Islet of Langerhans (tissue), 1 donor: ENCODE measurements around the gene LHFPL3.

Experiments
- FAIRE-seq: peaks from one replicate; lab custom pipeline; 2011; peaks lifted over from hg19 to GRCh38; lab: Jason Lieb, UNC

The LHFPL3 gene

GRCh38 chr7:104848138-104848990 is 520.0 kb downstream of the LHFPL3 start:
- no peak for FAIRE-seq

GRCh38 chr7:104850374-104850773 is 522.0 kb downstream of the LHFPL3 start:
- FAIRE-seq, result no peak

GRCh38 chr7:104851268-104851667 is 522.9 kb downstream of the LHFPL3 start:
- no peak for FAIRE-seq

DNA sequence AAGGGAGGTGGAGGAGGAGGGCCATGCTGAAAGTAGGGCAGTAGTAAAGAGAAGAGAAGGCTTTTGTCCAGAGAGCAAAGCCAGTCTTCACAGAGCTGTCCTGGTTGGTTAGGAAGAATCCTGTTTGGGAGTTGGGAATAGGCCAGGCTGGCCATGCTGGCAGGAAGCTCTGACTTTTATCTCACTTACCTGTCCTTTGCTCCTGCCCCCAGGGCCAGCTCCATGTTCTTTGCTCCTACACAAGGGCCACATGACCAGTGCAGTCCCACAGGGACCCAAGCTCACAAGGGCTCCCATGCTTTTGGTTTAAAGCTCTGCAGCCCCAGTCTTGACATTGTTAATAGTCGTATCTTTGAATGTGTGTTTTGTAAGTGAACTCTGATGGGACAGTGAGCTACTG is 524.0 kb downstream of the LHFPL3 start:
- FAIRE-seq, result no peak

GRCh38 chr7:104855861-104856260 is 527.5 kb downstream of the LHFPL3 start:
- FAIRE-seq, result no peak

GRCh38 chr7:104857458-104858425 is 529.3 kb downstream of the LHFPL3 start:
- FAIRE-seq, result no peak

- FAIRE-seq, result no peak
Measured at GRCh38 chr7:104859754-104860426, 531.5 kb downstream of the LHFPL3 start.

DNA sequence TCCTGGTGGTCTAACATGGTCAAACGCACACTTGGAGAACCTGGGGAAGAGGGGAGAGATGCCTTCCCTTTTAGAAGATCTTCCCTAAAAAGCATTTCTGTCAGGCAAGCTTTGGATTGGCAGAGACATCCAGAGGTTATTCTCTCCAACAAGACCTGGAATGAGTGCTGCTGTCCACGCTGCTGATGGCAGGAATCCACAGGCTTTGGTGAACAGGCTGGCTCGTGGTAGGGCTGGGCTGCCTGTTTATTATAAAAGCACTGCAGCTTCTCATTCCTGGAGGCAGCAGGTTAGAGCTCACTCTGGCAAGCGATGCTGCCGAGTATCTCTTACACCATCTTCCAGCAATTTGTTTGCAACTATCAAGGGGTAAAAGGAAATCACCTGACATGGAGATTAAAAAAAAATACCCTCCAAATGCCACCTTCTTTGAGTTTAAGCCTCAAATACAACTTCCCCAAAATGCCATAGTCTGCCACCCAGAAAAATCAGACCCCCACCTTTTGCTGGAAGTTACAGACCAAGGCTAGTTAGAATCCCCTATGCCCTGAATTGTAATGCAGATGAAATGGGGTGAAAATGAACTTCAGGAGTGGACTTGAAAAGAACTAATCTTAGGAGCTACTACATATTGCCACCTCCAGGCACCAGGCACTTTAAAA is 533.5 kb downstream of the LHFPL3 start:
- FAIRE-seq, result no peak

GRCh38 chr7:104862719-104863118 is 534.3 kb downstream of the LHFPL3 start:
- no peak for FAIRE-seq

DNA sequence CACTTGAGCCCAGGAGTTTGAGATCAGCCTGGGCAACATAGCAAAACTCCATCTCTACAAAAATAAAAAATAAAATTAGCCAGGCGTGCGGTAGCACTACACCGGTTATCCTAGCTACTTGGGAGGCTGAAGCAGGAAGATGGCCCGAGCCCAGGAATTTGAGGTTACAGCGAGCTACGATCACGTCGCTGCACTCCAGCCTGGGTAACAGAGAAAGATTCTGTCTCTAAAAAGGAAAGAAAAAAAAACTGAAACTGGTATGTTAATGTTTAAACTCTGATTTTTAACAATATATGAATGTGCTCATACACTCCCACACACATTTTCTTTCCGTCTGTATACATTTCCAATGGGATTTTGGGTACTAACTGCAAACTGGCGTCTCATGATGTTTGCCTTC is 545.0 kb downstream of the LHFPL3 start:
- no peak for FAIRE-seq

DNA sequence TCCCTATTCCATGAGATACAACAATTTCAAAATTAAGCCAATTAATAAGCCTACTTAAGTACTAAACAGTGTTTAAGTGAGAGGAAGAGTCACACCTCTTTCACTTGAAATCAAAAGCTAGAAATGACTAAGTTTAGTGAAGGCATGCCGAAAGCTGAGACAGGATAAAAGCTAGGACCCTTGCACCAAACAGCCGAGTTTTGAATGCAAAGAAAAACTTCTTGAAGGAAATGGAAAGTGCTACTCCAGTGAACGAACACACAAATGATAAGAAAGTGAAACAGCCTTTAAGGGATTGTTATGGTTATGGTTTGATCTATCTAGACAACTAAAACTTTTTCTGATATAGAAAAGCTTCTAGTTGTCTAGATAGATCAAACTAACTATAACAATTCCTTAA is 550.2 kb downstream of the LHFPL3 start:
- FAIRE-seq, result no peak

GRCh38 chr7:104883248-104883717 is 554.9 kb downstream of the LHFPL3 start:
- FAIRE-seq, result no peak

DNA sequence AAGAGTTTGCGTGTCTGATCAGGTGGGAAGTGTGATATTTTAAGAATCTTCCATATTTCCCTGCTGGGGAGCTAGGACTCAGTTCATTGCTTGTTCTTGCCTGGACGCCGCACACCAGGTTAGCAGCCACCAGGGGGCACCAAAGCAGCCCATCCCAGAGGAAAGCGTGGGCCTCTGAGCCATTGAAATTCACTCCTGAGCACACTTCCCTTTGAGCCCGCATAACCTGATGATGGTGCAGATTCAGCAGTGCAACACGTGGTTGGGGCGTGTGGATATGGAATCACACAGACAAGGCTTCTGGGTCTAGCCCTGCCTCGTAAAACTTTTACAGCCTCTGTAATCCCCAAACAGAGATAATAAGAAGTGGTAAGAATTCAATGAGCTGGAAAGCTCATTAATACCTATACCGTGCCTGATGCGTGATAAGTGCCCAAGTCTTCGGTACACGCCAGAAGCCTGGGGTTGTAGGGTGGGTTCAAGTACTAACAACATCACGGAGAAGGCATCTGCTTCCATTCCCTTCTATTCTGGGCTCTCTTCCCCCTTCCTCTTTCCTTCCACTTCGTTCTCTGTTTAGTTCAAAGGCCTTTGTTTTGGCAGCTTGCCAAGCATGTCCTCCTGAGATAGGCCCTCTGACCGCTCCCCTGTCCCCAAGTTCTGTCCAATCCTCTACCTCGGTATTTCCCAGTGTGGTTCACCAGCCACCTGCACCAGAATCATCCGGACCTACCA is 555.5 kb downstream of the LHFPL3 start:
- FAIRE-seq, result no peak

- FAIRE-seq, result no peak
Measured at GRCh38 chr7:104886651-104887050, 558.2 kb downstream of the LHFPL3 start.

GRCh38 chr7:104890216-104890615 is 561.8 kb downstream of the LHFPL3 start:
- FAIRE-seq, result no peak

GRCh38 chr7:104891949-104892348 is 563.5 kb downstream of the LHFPL3 start:
- no peak for FAIRE-seq

GRCh38 chr7:104894314-104894713 is 565.9 kb downstream of the LHFPL3 start:
- FAIRE-seq, result no peak

DNA sequence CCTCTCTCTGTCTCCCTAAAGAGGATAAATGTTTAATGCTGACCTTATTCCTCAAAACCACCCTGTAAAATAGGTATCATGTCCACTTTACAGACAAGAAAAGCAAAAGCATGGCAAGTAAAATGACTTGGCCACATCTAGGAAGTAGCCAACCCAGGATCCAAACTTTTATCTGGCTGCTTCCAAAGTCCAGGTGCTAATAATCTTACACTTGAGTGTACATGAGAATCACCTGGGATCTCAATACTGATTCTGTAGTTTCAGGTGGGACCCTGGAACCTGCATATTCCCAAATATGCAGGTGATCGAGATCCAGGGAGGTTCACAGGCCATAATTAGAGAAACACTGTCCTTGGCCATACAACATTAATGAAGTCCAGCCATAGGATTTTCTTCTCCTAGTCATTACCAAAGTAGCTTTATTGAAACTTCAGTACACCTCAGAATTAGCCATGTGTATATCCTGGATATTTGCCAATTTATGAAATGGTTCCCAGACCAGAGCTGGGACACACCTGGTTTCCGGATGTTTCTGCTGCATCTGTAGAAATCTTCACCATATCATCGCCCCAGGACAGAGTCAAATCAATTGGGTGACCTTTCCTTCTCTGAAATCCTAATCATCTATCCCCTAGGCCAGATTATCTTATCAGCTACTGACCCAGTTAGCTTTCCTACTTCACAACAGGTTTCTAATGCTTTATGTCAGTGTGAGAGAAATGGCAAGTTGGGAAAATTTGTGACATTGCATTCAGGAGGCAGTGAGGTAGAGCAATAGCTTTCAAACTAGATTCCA is 566.5 kb downstream of the LHFPL3 start:
- FAIRE-seq, result no peak

DNA sequence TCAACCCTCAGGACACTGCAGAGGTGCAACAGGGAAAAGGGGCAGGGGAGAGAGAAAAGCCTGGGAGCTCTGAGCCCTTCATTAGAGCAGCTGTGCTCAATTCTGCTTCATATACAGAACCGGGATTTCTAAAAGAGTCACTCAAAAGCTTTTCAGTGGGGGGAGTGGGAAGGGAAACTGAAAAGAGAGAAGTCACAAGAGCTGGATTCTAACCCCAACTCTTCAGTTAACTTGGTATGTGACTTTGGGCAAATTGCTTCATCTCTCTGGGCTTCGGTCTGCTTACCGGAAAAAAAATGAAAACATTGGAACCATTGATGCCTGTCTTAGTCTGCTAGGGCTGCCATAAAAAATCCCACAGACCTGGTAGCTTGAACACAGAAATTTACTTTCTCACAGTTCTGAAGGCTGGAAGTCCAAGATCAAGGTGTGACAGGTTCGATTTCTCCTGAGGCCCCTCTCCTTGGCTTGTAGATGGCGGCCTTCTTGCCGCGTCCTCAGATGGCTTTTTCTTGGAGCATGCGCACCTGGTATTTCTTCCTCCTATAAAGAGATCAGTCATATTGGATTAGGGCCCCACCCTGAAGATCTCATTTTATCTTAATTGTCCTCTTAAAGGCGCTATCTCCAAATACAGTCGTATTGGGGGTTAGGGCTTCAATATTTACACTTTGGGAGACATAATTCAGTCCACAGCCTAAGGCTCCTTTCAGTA is 567.3 kb downstream of the LHFPL3 start:
- no peak for FAIRE-seq

DNA sequence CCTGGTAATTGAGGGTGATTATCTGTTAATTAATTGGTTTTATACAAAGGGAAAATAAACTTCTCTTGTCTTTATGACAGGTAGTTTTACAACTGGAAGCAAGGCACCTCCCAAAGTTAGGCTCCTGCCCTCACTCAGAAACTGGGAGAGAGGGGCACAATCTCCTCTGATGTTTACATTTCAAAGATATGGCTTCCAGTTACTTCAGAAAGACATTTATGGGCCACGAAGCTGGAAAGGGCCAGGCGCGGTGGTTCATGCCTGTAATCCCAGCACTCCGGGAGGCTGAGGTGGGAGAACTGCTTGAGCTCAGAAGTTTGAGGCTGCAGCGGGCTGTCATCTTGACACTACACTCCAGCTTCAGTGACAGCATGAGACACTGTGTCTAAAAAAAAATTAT is 570.0 kb downstream of the LHFPL3 start:
- FAIRE-seq, result no peak
